Activated CD8-positive, alpha-beta memory T cell treated with anti-CD3 and anti-CD28 coated beads for 1 hour (primary cell): ENCODE results near the gene ZBTB37.
A peak's percentile ranks its signal among the peaks of the same experiment; 100 is the strongest.
"Not testable (repeated sequence)": the region's sequence is repeated elsewhere in the genome, so short reads cannot be mapped to it uniquely, and the experiment has no call there.

Experiments
- DNase-seq, 2 donors: peaks; one replicate each; pipeline ENCODE4 v3.0.0-alpha.2; 2020; ENCODE audit warnings: low read depth in 1 of 2; ENCODE audit errors: extremely low read depth in 1 of 2

The ZBTB37 gene

GRCh38 chr1:173865468-173866164, 2.6 kb upstream of the ZBTB37 start:
- no peak for DNase-seq

DNA sequence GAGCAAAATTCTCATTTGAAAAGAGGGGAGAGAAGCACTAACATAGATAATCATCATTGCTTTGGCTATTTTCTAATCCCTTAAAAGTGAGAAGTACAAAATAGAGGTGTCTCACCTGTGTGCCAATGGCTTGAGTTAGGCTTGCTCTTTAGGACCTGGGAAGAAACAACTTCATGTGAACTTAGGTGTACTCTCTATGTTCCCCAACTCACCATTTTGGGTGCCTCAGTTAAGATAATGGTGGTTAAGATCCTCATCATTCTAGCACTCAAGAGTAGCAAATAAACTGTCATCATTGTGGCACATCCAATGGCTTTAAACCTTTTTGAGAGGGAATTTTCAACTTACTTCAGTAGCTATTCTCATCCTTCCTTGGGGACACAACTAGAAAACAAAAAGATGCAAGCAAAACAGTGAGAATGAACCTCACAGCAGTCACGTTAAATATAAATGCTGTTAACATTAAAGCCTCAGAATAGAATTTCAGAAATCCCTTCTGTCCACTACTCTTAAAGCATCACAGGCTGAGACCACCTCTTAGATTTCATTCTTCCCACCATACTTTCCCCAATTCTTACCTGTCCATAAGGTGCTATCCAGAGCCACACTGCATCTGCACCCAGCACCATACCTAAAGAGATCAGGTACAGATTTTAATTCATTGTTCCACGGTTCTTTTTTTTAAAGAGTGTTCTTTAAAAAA, 1.6 kb upstream of the ZBTB37 start:
- DNase-seq = no peak

GRCh38 chr1:173867141-173867752, 933 bp upstream of the ZBTB37 start:
- no peak for DNase-seq

DNA sequence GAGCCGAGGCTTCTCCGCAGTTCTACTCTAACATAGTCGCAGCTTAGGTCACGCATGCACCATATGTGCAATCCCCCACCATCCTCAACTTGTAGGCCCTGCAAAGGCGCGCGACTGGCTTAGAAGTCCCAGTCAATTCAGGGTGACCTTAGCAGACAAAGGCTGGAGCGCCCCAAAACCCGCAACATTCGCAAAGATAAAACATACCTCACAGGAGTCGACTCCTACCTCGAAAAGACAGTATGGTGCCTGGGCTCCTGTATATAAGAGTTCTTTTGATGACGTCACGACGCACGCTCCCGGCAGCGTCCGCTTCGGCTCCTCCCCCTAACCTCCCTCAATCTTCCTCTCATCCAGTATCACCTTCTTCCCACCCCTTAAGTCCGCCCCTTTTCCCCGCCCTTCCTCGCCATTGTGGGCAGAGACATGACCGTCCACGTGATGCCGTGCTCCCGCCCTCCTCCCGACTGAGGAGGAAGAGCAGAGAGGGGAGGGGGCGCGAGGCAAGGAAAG, 371 bp upstream of the ZBTB37 start, which contains the start of gene GAS5:
Gene GAS5 (minus strand): TSS at position 237 of the 513 bp plus-strand sequence.
- peak; percentile 95 to 98 for DNase-seq

- no peak for DNase-seq
Observed at GRCh38 chr1:173869021-173869359, 810 bp downstream of the ZBTB37 start.

DNA sequence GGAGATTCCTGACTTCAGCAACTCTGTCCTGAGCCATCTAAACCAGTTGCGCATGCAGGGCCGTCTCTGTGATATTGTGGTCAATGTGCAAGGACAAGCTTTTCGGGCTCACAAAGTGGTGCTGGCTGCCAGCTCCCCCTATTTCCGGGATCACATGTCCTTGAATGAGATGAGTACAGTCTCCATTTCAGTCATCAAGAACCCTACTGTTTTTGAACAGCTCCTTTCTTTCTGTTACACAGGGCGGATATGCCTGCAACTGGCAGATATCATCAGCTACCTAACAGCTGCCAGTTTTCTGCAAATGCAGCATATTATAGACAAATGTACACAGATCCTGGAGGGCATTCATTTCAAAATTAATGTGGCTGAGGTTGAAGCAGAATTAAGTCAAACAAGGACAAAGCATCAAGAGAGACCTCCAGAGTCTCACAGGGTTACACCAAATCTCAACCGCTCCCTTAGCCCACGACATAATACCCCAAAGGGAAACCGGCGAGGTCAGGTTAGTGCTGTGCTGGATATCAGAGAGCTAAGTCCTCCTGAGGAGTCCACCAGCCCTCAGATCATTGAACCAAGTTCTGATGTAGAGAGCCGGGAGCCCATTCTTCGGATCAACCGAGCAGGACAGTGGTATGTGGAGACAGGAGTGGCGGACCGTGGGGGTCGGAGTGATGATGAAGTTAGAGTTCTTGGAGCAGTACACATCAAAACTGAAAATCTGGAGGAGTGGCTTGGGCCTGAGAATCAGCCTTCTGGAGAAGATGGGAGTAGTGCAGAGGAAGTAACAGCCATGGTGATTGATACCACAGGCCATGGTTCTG, 2.3 kb downstream of the ZBTB37 start:
- DNase-seq = peak in 1 of 2 donors; percentile 4

DNA sequence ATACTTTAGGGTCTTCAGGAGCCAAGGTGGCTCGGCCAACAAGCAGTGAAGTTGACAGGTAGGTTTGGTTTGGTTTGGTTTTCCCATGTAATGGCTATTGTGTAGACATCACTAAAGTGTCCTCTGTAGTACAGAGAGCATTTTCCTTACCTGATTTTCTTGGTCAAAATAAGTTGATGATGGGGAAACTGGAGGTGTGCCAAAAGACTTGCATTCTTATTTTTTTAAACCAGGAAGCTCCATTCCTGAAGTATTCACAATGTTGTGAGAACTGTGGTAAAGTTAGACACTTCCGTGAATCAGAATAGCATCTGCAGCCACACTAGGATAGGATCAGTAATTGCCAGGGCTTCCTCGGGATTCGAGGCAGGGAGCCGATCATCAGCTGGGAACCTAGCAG, 2.9 kb downstream of the ZBTB37 start:
- DNase-seq = no peak

- DNase-seq = no peak
Observed at GRCh38 chr1:173871500-173871899, 3.3 kb downstream of the ZBTB37 start.

GRCh38 chr1:173876732-173877131, 8.6 kb downstream of the ZBTB37 start:
- DNase-seq = no peak

GRCh38 chr1:173878251-173878650, 10.1 kb downstream of the ZBTB37 start:
- no peak for DNase-seq

GRCh38 chr1:173881117-173881516, 12.9 kb downstream of the ZBTB37 start:
- not testable (repeated sequence) for DNase-seq

GRCh38 chr1:173884701-173885100, 16.5 kb downstream of the ZBTB37 start:
- no peak for DNase-seq

- no peak for DNase-seq
Observed at GRCh38 chr1:173886746-173887611, 18.8 kb downstream of the ZBTB37 start.

DNA sequence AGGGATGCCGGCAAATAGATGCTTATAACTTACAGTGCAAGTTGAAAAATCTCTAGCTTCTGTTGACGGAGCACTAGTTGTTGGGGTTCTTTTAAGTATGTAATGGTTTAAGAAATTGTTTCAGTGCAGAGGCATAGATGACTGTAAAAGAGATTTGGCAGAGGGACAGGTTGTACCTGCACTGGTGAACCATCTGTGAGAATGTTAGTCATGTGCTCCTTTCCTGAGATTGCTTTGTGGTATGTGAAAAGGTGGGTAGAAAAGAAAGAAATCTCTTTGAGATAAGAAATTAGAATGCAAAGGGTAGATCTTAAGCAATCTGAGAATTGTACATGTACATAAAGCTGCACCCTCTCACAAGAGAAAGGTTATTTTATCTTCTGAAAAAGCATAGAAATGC, 19.4 kb downstream of the ZBTB37 start:
- DNase-seq = no peak

GRCh38 chr1:173888749-173889148, 20.6 kb downstream of the ZBTB37 start:
- DNase-seq = no peak

DNA sequence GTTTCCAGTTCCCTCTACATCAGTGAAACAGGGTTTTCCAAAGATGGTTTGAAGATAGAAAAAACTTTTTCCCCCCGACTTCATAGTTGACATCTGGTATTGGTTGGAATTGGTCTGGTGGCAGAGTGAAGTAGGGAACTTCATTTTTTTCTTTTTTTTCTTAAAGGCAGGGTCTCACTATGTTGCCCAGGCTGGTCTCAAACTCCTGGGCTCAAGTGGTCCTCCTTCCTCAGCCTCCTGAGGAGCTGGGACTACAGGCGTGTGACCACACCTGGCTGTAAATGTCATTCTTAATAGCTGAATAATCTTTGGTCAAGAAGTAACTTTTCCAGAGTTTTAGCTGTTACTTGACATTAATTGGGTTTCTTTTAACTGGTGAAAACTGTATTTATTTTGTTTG, 21.7 kb downstream of the ZBTB37 start:
- no peak for DNase-seq

DNA sequence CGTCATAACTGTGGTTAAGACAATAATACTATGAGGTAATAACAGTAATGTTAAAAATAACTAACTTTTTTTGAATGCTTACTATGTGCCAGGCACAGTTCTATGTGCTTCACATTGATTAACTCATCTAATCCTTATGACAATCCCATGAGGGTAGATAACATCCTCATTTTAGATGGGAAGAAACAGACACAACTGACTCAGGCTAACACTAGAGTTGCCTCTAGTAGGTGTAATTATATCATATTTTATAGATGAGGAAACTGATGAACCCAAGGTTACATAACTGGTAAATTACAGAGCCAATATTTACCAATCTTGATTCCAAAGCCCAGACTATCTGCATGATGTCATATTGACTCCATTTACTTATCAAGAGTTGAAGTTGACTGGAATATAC, 25.4 kb downstream of the ZBTB37 start:
- DNase-seq = no peak

DNA sequence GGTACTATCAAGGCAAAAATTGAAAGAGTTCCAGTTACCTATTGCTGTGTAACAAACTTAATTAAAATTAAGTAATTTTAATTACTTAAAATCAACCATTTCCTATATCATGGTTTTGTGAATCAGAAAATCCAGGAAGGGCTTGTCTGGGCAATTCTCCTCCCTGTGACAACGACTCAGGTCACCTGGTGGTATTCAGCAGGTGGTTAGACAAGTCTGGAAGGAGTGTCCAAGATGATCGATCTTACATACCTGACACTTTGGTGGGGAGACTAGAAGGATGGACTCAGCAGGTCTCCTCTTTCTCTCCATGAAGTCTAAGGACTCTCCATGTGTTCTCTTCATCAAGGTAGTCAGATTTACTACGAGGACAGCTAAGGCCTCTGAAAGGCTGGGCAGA, 26.0 kb downstream of the ZBTB37 start:
- DNase-seq = no peak

- DNase-seq = no peak
Observed at GRCh38 chr1:173900427-173900826, 32.2 kb downstream of the ZBTB37 start.

DNA sequence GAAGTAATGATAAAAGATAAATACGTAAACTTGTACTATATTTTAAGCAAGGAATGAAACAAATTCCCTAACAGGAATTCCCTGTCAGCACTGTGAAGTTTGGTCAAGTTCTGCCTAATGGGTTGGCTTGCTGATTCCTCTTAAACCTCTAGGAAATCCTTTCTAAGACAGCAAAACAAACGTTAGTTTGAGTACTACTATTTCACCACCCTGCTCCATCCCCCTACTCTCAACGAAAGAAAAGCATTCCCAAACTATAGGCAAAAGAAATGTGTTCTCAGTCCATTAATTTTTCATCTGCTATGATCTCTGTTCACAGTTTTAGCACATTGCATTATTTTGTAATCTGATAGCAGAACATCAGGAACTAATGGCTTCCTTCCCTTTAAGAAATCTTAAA, 32.8 kb downstream of the ZBTB37 start:
- no peak for DNase-seq
